HS-5 (cell line): ENCODE data around the gene SHKBP1.

Source experiments
- DNase-seq: peaks from one replicate; pipeline ENCODE4 v3.0.0-alpha.2; 2012; ENCODE audit warnings: low read depth

Gene SHKBP1

DNA sequence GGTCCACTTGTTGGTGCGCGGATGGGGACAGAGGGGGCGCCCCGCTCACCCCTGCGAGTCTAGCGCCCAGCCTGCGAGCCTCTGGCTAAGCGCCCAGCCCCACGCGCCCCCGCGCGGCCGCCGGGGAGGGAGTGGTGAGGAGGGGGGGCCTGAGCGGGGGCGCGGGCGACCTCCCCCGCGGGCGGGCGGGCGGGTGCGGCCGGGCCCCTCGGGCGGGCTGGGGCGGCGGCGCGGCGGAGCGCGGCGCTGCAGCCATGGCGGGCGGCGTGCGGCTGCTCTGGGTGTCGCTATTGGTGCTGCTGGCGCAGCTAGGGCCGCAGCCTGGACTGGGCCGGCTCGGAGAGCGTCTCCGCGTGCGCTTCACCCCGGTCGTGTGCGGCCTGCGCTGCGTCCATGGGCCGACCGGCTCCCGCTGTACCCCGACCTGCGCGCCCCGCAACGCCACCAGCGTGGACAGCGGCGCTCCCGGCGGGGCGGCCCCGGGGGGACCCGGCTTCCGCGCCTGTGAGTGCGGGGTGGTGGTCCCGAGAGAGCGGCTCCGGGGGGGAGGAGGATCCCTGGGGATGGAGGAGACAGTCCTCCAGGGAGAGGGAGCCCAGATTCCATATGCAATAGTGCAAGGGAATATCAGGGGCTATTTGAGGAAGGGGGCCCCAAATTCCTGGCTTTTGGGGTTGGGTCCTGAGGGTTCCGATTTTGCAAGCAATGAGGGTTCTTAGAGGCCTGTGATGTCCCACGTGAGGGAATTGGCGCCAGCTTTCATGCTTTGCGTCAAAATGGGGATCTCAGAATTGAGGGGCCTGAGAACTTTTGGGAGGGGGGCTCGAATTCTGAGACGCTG lies 24.7 kb downstream of the SHKBP1 start, which contains the start of gene LTBP4:
TSS of gene LTBP4 (plus strand) at position 236 of the 841 bp plus-strand sequence. CDS start at position 255, 19 bp downstream.
- no peak for DNase-seq

DNA sequence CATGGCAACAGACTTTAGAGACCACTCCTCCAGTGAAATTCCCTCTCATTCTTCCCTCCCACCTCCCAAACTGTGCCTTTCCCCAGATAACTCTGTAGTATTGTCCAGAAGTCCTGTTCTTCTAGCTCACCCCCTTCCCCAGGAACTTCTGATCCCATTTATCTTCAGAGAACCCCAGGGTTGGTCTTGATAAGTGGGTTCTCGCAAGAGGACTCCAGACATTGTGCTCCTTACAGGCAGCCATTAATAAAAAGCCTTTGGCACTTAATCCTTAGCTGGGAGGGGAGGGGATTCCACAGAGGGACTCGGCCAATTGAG lies 26.4 kb downstream of the SHKBP1 start:
- no peak for DNase-seq

DNA sequence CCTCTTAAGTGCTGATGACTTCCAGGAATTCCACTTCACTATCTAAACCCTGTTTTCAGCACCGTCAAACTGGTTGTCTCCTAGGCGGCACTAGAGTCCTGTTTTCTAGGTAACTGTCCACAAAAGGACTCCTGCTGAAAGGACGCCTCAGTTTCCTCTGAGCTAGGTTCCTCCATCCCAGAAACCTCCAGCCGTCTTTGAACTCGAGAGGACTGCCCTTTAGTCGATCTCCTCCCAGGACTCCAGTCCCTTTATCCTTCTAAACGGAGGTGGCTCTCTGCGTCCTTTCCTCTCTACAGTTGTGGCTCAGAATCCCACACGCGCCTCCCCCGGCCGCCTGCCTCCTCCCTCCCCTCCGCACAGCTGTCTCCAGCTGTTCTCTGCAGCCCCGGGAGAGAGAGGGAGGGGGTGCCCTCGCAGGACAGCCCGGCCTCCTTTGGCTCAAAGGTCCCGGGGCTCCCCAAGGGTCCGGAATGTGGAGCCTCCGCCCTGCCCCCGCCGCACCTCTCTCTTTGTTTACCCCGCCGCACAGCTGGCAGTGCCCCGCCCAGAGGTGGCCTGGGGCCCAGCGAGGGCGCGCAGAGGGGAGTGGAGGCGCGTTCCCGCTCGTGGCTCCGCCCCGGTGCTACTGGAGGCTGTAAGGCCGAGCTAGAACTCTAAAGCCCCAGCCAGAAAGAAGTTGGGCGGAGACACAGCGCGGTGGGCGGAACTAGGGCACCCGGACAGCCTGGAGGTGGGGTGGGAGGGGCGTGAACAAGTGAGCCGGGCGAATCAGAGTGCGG lies 26.9 kb downstream of the SHKBP1 start:
- DNase-seq: no peak

DNA sequence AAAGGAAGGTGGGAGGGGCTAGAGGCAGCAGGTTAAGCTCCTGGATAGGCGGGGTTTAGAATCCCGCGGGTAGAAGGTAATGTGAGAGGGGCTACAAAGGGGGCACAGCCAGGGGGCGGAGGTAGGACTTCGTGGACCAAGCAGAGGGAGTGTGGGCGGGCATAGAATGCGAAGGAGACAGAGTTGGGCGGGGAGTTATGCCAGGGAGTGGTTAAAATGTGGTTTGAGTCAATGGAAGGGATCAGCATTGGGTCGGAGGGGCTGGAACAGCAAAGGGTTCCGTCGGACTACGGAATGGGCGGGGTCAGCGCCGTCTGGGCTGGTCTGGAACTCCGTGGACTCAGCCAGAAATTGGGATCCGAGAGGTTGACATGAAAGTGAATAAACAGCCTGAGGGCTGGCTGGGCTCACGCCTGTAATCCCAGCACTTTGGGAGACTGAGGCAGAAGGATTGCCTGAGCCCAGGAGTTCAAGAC lies 27.5 kb downstream of the SHKBP1 start:
- no peak for DNase-seq

DNA sequence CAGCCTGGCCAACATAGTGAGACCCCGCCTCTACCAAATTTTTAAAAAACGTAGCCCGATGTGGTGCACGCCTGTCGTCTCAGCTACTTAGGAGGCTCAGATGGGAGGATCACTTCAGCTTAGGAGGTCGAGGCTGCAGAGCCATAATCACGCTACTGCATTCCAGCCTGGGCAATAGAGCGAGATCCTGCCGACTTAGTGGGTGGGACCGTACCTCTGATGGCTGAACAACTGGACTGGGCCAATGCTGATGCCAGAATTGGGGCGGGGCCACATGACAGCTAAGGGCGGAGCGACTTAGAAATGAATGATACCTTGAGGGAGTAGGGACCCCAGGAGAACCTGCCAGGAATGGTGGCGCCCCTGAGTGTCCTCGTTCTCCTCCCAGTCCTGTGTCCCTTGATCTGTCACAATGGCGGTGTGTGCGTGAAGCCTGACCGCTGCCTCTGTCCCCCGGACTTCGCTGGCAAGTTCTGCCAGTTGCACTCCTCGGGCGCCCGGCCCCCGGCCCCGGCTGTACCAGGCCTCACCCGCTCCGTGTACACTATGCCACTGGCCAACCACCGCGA lies 28.1 kb downstream of the SHKBP1 start:
- no peak for DNase-seq

DNA sequence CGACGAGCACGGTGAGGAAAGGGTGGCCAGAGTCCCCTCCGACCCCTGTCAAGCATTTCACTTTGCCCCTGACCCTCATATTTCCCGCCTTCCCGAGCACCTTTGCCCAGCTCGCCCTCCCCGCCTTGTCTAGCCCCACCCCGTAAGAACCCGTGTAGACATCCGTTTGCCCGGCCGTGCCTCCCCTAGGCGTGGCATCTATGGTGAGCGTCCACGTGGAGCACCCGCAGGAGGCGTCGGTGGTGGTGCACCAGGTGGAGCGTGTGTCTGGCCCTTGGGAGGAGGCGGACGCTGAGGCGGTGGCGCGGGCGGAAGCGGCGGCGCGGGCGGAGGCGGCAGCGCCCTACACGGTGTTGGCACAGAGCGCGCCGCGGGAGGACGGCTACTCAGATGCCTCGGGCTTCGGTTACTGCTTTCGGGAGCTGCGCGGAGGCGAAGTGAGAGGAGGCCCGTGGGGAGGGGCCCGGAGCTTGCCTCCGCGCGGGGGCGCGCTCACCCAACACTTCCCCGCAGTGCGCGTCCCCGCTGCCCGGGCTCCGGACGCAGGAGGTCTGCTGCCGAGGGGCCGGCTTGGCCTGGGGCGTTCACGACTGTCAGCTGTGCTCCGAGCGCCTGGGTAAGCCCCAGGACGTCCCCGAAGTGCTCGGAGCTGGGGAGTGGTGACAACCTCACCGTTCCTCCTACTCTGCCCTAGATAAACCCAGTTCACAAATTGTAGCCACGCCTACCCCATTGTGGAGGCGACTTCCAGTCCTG lies 28.7 kb downstream of the SHKBP1 start:
- DNase-seq: no peak

DNA sequence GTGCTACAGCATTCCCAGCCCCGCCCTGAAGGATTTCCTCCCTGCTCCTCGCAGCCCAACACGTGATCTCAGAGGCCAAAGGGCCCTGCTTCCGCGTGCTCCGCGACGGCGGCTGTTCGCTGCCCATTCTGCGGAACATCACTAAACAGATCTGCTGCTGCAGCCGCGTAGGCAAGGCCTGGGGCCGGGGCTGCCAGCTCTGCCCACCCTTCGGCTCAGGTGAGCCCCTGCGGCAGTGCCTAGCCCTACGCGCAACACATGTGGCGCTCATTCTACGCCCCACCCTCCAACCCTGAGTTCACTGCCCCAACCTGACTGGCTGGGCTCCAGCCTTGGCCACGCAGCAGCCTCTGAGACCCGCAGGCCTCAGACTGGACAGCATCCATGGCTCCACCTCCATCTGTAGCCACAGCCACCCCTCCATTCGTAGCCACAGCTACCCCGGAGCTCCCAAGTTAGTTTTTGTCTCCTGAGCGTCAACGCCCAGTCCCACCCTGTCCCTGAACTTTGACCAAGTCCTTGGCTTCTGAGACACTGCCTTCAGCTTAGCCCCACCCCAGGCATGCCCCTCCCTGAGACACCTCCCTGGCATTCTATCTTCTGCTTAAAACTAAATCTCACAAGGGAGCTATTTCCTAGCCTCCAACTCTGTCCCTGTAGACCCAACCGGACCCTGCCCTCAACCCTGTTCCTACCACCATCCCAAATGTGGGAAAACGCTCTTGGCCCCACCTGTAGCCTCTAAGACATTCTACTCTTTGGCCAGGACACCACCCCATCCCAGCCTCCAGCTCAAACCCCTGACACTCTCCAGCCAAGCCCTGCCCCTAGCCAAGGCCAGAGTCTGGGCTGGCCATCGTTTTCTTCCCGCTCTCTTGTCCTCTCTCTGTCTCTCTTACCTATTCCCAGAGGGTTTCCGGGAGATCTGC lies 30.9 kb downstream of the SHKBP1 start:
- DNase-seq: no peak

DNA sequence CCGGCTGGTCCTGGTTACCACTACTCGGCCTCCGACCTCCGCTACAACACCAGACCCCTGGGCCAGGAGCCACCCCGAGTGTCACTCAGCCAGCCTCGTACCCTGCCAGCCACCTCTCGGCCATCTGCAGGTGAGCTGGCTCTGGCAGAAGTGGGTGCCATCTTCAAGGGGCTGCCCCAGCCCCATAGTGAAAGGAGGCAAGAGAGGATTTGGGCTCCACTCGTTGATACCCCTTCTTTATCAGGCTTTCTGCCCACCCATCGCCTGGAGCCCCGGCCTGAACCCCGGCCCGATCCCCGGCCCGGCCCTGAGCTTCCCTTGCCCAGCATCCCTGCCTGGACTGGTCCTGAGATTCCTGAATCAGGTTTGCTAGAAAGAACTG lies 31.6 kb downstream of the SHKBP1 start:
- DNase-seq: no peak

DNA sequence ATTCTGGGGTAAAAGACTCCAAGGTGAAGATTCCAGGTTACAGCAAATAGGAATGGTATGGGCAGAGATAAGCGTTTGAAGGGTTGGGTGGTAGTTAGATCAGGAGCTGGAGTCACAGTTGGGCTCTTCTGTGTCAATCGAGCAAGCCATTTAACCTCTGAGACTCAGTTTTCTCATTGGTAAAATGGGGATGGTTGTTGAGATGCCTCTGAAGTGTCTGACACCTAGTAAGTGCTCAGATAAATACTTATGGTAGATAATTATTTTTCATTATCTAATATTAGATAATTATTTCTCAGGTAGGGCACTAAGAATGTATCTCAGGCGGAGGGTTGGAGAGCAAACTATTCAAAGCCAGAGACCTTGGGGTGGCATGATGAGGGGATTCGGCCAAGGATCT lies 32.3 kb downstream of the SHKBP1 start:
- DNase-seq: no peak

DNA sequence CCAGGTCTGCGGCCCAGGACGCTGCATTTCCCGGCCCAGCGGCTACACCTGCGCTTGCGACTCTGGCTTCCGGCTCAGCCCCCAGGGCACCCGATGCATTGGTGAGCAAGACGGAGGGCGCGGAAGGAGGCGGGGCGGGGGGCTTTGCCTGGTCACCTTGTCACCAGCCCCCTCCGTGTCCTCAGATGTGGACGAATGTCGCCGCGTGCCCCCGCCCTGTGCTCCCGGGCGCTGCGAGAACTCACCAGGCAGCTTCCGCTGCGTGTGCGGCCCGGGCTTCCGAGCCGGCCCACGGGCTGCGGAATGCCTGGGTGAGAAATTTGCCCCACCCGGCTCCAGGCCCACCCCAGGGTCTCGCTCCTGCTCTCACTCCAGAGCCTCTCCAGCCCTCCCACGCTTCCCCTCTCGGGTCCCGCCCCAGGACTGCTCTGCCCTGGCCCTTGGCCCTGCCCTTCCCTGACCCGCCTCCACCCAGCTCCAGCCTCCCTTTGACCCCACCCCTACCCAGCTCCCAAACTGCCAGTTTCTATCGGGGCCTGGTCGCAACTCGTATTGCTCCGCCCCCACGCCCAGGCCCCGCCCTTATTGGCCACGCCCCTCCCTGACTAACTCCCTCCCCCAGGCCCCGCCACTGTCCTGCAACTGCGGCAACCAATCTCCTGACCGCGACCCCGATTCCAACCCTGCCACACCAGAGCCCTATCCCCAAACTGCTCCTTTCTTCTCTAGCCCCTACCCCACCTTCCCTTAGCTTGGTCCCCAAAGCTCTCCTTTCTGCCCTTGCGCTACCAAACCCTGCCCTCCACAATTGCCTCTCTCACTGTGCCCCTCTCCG lies 33.1 kb downstream of the SHKBP1 start:
- DNase-seq: no peak

DNA sequence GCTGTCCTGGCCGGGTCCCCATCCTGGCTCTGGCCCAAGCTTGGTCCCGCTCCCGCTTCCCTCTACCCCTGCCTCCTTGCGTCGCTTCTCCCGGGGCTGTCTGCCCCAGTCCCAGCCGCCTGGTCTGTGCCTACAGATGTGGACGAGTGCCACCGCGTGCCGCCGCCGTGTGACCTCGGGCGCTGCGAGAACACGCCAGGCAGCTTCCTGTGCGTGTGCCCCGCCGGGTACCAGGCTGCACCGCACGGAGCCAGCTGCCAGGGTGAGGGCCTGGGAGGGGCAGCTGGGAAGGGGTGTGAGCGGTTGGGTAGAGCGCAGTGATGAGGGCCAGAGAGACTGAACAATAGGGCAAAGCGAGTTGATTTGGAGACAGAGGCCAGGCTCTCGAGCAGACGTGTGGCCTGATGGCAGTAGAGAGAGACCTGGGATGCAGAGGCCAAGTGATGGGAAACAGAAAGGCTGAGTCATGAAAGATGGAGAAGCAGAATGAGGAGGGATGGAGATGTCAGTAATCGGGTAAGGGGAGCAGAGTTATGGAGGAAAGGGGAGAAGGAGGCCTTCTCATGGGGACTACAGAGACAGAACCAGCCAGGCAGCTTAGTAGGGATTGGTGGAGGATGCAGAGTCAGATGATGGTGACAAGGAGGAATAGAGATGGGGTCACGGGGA lies 33.9 kb downstream of the SHKBP1 start:
- DNase-seq: no peak

DNA sequence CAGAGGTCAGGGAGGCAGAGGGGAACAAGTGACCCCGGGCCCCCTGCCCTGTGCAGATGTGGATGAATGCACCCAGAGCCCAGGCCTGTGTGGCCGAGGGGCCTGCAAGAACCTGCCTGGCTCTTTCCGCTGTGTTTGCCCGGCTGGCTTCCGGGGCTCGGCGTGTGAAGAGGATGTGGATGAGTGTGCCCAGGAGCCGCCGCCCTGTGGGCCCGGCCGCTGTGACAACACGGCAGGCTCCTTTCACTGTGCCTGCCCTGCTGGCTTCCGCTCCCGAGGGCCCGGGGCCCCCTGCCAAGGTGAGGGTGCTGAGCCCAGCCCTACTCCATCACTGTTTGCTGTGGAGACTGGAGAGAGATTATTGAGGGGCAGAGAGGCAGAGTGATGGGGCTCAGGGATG lies 34.4 kb downstream of the SHKBP1 start:
- no peak for DNase-seq

DNA sequence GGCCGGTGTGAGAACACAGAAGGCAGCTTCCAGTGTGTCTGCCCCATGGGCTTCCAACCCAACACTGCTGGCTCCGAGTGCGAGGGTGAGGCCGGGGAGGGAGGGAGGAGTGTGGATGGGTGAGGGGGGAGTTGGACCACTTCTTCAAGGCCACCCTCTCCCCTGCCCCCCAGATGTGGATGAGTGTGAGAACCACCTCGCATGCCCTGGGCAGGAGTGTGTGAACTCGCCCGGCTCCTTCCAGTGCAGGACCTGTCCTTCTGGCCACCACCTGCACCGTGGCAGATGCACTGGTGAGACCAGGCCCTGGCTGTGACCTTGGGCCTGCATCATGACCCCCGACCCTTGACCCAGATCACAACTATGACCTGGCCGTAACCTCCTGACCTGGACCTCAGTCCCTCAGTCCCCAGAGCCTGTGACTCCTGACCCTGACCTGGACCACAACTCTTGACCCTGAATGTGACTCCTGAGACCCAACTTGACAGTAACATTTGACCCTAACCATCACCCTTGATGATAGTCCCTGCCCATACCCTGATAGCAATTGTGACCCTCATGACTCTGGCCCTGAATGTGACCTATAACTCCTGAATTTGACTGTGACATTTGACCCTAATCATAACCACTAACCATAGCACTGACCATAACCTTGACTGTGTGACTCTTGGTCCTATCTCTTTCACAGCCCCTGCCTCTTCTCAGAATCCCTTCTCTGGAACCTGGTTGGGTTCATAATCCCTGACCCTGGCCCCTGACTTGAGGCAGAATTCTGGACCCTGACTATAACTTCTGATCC lies 35.4 kb downstream of the SHKBP1 start:
- no peak for DNase-seq

DNA sequence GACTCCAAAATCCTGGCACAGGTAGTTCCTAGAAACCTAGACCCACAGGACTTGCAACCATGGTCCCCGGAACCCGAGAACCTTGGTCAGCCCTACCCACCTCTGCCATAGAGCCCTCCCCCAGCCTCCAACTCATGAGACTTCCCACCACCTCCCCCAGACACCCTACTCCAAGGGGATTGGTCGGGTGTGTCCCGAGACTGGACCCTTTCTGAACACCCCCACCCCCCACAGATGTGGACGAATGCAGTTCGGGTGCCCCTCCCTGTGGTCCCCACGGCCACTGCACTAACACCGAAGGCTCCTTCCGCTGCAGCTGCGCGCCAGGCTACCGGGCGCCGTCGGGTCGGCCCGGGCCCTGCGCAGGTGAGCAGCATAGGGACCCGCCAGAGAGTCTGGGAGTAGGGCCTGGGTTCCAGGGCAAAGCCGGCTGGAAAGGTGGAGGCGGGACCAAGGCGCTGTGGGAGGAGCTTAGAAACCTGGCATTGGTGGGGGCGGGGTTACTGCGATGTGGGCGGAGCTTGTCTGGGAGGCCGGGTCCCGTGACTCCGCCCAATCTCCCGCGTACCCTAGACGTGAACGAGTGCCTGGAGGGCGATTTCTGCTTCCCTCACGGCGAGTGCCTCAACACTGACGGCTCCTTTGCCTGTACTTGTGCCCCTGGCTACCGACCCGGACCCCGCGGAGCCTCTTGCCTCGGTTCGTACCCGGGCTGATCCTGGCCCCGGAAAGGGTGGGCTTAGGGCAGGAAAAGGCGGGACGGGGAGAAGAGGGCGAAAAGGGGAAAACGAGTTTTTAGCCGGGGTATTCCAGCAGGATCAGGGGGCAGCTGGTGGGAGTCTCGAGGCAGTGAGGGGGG lies 36.4 kb downstream of the SHKBP1 start:
- no peak for DNase-seq

DNA sequence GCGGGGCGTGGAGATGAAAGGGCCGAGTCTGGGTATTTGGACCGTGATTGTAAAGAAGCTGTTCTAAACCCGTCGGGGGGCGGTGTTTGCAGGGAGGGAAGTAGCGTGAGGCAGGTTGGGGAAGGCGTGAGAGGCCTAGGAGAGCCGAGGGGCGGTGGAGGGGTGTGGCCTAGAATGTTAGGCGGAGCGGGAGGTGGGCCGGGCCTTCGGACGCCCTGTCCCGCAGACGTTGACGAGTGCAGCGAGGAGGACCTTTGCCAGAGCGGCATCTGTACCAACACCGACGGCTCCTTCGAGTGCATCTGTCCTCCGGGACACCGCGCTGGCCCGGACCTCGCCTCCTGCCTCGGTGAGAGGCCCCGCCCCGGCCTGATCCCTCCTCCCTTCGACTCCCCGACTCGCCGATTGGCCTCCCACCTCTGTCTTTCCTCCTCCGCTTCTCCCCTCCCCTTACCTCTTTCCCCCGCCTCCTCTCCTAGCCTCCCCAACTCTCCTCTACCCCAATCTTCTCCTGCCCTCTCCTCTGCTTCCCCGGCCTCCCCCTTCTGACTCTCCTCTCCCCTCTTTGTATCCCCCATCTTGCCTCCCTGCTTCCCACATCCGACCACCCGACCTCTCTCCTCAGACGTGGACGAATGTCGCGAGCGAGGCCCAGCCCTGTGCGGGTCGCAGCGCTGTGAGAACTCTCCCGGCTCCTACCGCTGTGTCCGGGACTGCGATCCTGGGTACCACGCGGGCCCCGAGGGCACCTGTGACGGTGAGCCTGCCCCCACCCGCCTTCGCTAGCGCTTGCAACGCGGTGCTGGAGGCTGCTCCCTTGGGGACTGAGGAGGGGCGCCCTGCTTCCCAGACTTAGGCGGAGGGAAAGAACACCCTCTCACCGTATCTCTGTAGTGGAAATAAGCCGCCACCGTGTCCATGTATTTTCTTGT lies 37.3 kb downstream of the SHKBP1 start:
- DNase-seq: no peak

DNA sequence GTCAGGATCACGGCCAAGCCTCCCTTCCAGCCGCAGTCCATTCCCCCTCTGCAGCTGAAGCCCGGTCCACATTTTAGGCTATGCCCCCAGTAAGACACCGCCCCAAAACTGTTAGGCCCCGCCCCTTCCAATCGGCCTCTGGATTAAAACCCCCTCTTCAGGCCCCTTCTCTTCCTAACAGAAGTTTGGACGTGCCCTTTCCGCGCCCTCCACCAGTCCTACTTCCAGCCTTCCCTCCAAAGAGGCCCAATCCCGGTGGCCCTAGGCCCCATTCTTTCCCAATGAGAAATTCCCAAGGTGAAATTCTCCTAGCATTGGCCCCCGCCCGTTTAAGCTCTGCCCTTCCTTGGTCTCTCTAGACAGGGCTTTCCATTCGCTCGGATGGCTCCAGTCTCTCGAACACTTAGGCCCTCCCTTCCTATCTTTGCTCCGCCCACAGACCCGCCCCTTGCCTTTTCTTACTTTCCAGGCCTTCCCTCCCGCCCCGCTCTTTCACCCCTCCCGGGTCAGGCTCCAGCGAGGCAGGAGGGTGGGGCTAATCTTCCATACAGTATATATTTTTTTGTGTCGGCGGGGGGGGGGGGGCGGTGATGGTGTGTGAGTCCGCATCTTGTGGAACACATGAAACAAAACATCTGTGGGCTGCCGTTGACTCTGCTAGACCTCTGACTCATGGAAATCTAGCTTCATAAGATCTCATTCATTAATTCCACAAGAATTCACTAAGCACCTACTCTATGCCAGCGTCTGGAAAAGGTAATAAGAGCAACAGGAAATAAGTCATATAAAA lies 38.1 kb downstream of the SHKBP1 start:
- peak; percentile 97 for DNase-seq
